Neutrophil (primary cell): ENCODE measurements around the gene PELI1.
A peak's percentile ranks its signal among the peaks of the same experiment; 100 is the strongest.

Experiments used
- H3K27ac ChIP-seq: fragments of 200-600 bp; sonication (generic); 2 replicates; pipeline ENCODE4 v1.5.1; 2016; ENCODE audit warnings: mild to moderate bottlenecking, moderate library complexity
- H3K27me3 ChIP-seq: fragments of 200-600 bp; sonication (generic); 2 replicates; pipeline ENCODE4 v1.6.0; 2016; ENCODE audit warnings: mild to moderate bottlenecking
- H3K36me3 ChIP-seq: fragments of 200-600 bp; sonication (generic); 2 replicates; pipeline ENCODE4 v1.5.1; 2017
- H3K4me1 ChIP-seq, 2 experiments: fragments of 200-600 bp in 1 of 2; sonication (generic) in 1 of 2; 1 replicate in 1 of 2; 2 replicates in 1 of 2; pipeline versions ENCODE4 v1.5.1 to v1.6.1; 2013 to 2016; ENCODE audit warnings: low read depth in 1 of 2, low read length in 1 of 2, mild to moderate bottlenecking in 1 of 2, moderate library complexity in 1 of 2; ENCODE audit not compliant: control insufficient read depth in 1 of 2, insufficient read depth in 1 of 2
- H3K4me3 ChIP-seq, 2 experiments: fragments of 200-600 bp in 1 of 2; sonication (generic) in 1 of 2; 1 replicate in 1 of 2; 2 replicates in 1 of 2; pipeline ENCODE4 v1.5.1; 2013 to 2016; ENCODE audit warnings: low read depth in 1 of 2, low read length in 1 of 2, mild to moderate bottlenecking in 1 of 2, moderate library complexity in 1 of 2
- H3K9me3 ChIP-seq: fragments of 200-600 bp; sonication (generic); 2 replicates; pipeline ENCODE4 v1.5.1; 2016
- TF ChIP-seq, protein P1 (sequence below): fragments of 200-600 bp; sonication (generic); IDR thresholded peaks from 2 replicates; pipeline ENCODE4 v1.5.1; 2016; ENCODE audit warnings: antibody characterized with exemption

The PELI1 gene

DNA sequence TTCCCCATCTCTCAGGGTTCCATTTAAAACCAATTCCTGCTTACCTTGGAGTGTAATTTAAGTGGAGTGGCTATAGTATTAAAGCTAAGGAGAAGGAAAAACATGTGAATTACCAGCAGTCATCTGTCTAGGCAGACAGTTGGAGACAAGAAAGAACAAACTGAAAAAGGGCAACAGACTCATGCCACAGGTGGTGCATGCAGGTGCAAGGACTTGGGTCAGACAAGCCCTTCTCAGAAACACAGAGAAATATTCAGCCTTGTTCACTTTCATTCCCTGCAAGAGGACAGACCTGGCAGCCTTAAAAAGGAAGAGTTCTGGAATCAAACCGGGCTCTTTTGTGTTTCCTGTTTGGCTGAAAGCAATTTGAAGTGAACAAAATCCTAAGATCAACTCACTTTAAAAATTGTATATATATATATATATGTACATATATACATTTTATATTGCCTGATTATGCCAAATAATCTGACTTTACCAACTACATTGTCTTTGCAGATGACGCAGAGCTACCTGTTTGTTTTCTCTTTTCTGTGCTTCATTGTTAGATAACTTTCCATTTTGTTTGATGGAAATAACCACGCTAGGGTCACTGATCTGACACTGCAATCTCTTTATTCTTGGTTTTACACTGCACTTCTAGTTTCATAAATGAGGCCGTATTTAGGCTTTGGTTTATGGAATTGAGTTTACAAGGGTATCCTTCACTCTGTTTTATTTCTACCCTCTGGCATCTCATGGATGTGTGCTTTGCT lies 89.9 kb downstream of the PELI1 start:
- Histone ChIP-seq H3K27me3 (no peaks in the 10 kb centered on the region), H3K36me3 (no peaks in the 10 kb centered on the region), H3K27ac (no peak overlapping the region), H3K4me1 (peaks cover 16 to 18% of the 10 kb centered on the region in 2 experiments), H3K4me3 (no peak overlapping the region), H3K9me3 (no peaks in the 10 kb centered on the region)
- TF ChIP-seq, protein P1, sequence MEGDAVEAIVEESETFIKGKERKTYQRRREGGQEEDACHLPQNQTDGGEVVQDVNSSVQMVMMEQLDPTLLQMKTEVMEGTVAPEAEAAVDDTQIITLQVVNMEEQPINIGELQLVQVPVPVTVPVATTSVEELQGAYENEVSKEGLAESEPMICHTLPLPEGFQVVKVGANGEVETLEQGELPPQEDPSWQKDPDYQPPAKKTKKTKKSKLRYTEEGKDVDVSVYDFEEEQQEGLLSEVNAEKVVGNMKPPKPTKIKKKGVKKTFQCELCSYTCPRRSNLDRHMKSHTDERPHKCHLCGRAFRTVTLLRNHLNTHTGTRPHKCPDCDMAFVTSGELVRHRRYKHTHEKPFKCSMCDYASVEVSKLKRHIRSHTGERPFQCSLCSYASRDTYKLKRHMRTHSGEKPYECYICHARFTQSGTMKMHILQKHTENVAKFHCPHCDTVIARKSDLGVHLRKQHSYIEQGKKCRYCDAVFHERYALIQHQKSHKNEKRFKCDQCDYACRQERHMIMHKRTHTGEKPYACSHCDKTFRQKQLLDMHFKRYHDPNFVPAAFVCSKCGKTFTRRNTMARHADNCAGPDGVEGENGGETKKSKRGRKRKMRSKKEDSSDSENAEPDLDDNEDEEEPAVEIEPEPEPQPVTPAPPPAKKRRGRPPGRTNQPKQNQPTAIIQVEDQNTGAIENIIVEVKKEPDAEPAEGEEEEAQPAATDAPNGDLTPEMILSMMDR, result no peak

DNA sequence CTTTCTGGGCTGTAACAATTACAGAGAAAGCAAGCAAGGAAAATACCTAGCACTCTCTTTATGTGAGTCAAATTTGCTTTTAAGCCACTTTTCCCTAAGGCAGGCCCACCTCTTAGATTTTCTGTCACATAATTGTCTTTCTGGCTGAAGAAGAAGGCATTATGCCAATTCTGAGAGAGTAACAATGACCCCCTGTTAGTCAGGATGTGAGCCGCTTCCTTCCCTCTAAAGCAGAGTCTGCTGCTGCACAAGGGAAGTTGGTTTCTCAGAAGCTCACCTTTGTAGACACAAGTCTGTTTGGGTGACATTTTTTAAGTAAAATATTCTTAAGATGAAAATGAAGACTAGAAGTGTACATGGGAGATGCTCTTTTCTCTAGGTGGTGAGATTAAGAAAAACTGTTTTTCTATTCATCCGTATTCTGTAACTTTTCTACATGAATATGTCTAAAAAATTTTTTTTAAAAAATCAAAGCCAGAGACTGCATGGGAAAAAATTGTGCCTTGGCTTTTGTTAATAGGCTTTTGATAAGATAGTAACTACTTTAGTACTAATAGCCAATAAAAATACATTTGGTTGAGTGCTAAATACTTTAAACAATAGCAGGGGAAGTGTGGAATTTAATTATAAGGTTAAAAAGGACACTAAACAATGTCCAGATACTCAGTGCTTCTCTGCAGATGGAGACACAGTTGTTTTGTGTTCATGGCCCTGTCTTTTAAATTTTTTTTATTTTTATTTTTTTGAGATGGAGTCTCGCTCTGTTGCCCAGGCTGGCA lies 91.6 kb downstream of the PELI1 start:
- Histone ChIP-seq H3K9me3 (no peaks in the 10 kb centered on the region), H3K27me3 (no peaks in the 10 kb centered on the region), H3K27ac (peak overlapping the region; percentile 51), H3K4me1 (peaks cover 16 to 18% of the 10 kb centered on the region in 2 experiments), H3K36me3 (no peaks in the 10 kb centered on the region), H3K4me3 (no peak overlapping the region)
- TF ChIP-seq, protein P1, result no peak

DNA sequence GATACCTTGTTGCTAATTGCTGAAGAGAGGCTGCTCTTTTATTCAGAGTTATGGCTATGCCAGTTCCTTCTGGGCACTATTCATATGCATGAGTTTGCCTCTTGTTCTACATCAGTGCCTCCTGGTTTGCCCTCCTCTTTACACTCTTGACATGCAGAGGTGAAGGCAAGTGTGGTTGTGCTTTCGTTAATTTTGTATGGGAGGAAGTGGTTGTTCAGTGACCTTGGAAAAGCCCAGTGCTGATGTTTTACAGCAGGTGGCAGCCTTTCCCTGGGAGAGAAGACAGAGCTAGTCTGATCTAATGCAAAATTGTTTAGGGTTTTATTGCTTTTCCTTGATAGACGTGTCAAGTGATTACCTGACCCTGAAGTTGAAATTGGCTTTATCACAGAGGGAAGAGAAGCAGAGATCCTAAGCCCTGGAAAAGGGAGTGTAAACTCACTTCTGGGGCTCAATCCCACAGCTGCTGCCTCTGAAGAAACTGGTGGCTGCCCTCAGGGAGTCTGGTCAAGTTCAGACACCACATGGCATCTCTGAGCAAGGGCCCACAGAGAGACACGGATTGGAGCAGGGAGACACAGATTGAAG lies 94.5 kb downstream of the PELI1 start:
- H3K4me3 ChIP-seq, result no peak overlapping the region
- H3K27me3 ChIP-seq, result no peaks in the 10 kb centered on the region
- H3K4me1 ChIP-seq, result peaks cover 16 to 18% of the 10 kb centered on the region in 2 experiments
- no peaks in the 10 kb centered on the region for H3K9me3 ChIP-seq
- no peak overlapping the region for H3K27ac ChIP-seq
- no peaks in the 10 kb centered on the region for H3K36me3 ChIP-seq
- TF ChIP-seq, protein P1, result peak; percentile 71

DNA sequence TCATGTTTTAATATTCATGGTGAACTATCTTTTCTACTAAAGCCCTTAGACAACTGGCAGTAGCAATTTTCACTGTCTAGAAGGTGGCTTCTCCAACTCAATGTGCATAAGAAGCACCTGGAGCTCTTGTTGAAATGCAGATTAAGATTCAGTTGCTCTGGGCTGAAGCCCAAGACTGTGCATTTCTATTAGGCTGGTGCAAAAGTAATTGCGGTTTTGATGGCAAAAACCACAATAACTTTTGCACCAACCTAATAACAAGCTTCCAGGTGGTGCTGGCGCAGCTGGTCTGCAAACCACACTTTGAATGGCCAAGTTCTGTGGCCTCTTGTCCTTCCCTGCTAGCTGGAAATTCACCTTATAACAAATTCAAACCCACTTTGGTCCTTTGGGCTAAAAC lies 98.3 kb downstream of the PELI1 start:
- TF ChIP-seq, protein P1, result no peak
- no peak overlapping the region for H3K27ac ChIP-seq
- H3K4me3 ChIP-seq, result no peak overlapping the region
- H3K27me3 ChIP-seq, result no peaks in the 10 kb centered on the region
- no peaks in the 10 kb centered on the region for H3K36me3 ChIP-seq
- no peaks in the 10 kb centered on the region for H3K9me3 ChIP-seq
- peaks cover 6 to 7% of the 10 kb centered on the region in 2 experiments for H3K4me1 ChIP-seq
